Measurements from ENCODE around the gene VN1R5. TPM values are rescaled to one million over a fixed set of nuclear protein-coding genes. Genes with fewer than 3 reads are reported as not detected.

VN1R5 gene
- total and polyA plus RNA-seq, 4 donors, result not detected

- H3K4me3 ChIP-seq, result no peak overlapping the region
- WGBS, 2 donors, result 97% methylated on average over 20 of the region's 20 CpGs
Measured at GRCh38 chr1:247290576-247290975, 34.7 kb downstream of the VN1R5 start.

GRCh38 chr1:247291161-247291560 is 35.3 kb downstream of the VN1R5 start:
- Histone ChIP-seq H3K9me3 (ENCODE audit: control insufficient read depth in 4 of 4, insufficient read depth in 3 of 4, low read length in 3 of 4) (peaks cover 0 to 9% (median 0%) of the 10 kb centered on the region in 4 donors), H3K4me3 (no peak overlapping the region), H3K4me1 (ENCODE audit: control insufficient read depth in 5 of 5, insufficient read depth in 5 of 5, low read length in 5 of 5) (no peaks in the 10 kb centered on the region), H3K9ac (ENCODE audit: insufficient read depth in 1 of 2, low read length in 2 of 2) (no peak overlapping the region), H3K27me3 (ENCODE audit: control insufficient read depth in 3 of 3, insufficient read depth in 3 of 3, low read length in 2 of 3) (no peaks in the 10 kb centered on the region), H3K36me3 (ENCODE audit: control insufficient read depth in 4 of 4, insufficient read depth in 4 of 4, low read length in 4 of 4) (no peaks in the 10 kb centered on the region), H3K27ac (ENCODE audit: low read depth in 1 of 2, low read length in 1 of 2) (no peak overlapping the region)
- DNase-seq (no peak), ATAC-seq (ENCODE audit: insufficient read depth, low FRiP score) (no peak)
- WGBS, 2 donors, result 96 to 97% methylated on average over 9 of the region's 9 CpGs
- TF ChIP-seq CTCF (IDR thresholded peaks at IDR 0.05; ENCODE audit: control extremely low read depth, extremely low read depth), result no peak

More at GRCh38 chr1:247290576-247290975, 34.7 kb downstream of the VN1R5 start:
- Histone ChIP-seq H3K9ac (ENCODE audit: insufficient read depth in 1 of 2, low read length in 2 of 2) (no peak overlapping the region), H3K36me3 (ENCODE audit: control insufficient read depth in 4 of 4, insufficient read depth in 4 of 4, low read length in 4 of 4) (no peaks in the 10 kb centered on the region), H3K9me3 (ENCODE audit: control insufficient read depth in 4 of 4, insufficient read depth in 3 of 4, low read length in 3 of 4) (peaks cover 0 to 12% (median 0%) of the 10 kb centered on the region in 4 donors), H3K27ac (ENCODE audit: low read depth in 1 of 2, low read length in 1 of 2) (no peak overlapping the region), H3K27me3 (ENCODE audit: control insufficient read depth in 3 of 3, insufficient read depth in 3 of 3, low read length in 2 of 3) (no peaks in the 10 kb centered on the region), H3K4me1 (ENCODE audit: control insufficient read depth in 5 of 5, insufficient read depth in 5 of 5, low read length in 5 of 5) (no peaks in the 10 kb centered on the region)
- no peak for TF ChIP-seq CTCF (IDR thresholded peaks at IDR 0.05; ENCODE audit: control extremely low read depth, extremely low read depth)
- ATAC-seq (ENCODE audit: insufficient read depth, low FRiP score) (no peak), DNase-seq (no peak)

- WGBS, 2 donors, result 73 to 82% methylated on average over 17 of the region's 17 CpGs
- Histone ChIP-seq H3K9ac (ENCODE audit: insufficient read depth in 1 of 2, low read length in 2 of 2) (no peak overlapping the region), H3K27me3 (ENCODE audit: control insufficient read depth in 3 of 3, insufficient read depth in 3 of 3, low read length in 2 of 3) (no peaks in the 10 kb centered on the region), H3K36me3 (ENCODE audit: control insufficient read depth in 4 of 4, insufficient read depth in 4 of 4, low read length in 4 of 4) (no peaks in the 10 kb centered on the region), H3K9me3 (ENCODE audit: control insufficient read depth in 4 of 4, insufficient read depth in 3 of 4, low read length in 3 of 4) (peaks cover 0 to 5% (median 0%) of the 10 kb centered on the region in 4 donors), H3K27ac (ENCODE audit: low read depth in 1 of 2, low read length in 1 of 2) (no peak overlapping the region), H3K4me1 (ENCODE audit: control insufficient read depth in 5 of 5, insufficient read depth in 5 of 5, low read length in 5 of 5) (no peaks in the 10 kb centered on the region), H3K4me3 (no peak overlapping the region)
- no peak for ATAC-seq (ENCODE audit: insufficient read depth, low FRiP score)
- DNase-seq, result no peak
- TF ChIP-seq CTCF (IDR thresholded peaks at IDR 0.05; ENCODE audit: control extremely low read depth, extremely low read depth), result no peak
Measured at GRCh38 chr1:247291833-247292561, 36.1 kb downstream of the VN1R5 start.
